C4-2B (cell line): ENCODE data around the gene CCDC40.

ENCODE experiments used
- CTCF ChIP-seq: fragments of 450-650 bp; conservative IDR thresholded peaks from 2 replicates; pipeline ENCODE4 v1.5.1; 2017; ENCODE audit warnings: mild to moderate bottlenecking
- ZFX ChIP-seq: fragments of 450-650 bp; IDR thresholded peaks from 2 replicates; pipeline ENCODE4 v1.6.1; 2017

- no peak for TF ChIP-seq CTCF
- no peak for TF ChIP-seq ZFX
These were observed 34.1 kb downstream of the CCDC40 start for GRCh38 chr17:80070375-80071115.
